ENCODE results near the gene MPL. TPM values are rescaled to one million over a fixed set of nuclear protein-coding genes. Genes with fewer than 3 reads are reported as not detected.
"Not testable (repeated sequence)": the region's sequence is repeated elsewhere in the genome, so short reads cannot be mapped to it uniquely, and the experiment has no call there.

Gene MPL
- total and polyA plus RNA-seq, 8 donors = 0.24 to 1.4 (median 1.2) TPM

DNA sequence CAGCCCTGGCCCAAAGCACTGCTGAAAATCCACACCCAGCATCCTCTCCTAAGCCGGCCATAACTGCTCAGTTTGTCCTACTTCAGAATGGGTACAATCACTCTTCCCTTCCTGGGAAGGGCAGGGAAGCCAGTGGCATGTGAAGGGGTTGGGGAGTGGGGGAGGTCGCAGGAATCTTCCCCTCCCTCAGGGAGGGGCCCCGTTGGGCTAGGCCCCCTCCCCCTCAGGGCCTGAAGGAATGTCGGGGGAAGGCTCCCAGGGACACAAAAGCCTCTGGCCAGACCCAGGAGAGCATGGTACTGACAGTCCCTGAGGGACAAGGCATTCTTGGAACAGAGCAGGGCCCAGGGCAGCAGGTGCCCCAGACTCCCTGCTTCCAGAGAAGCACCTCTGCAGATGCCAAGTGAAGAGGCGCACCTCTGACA is 29.0 kb downstream of the MPL start:
- intact Hi-C loops (cut with DNase I) = no loop called here

GRCh38 chr1:43367026-43367903 is 29.6 kb downstream of the MPL start:
- ATAC-seq = peak; percentile 83
- Histone ChIP-seq H3K27me3 (no peaks in the 10 kb centered on the region), H3K27ac (peak overlapping the region; percentile 90 to 97), H3K4me3 (peak overlapping the region; percentile 88 to 94), H3K9me3 (no peaks in the 10 kb centered on the region), H3K4me1 (peaks cover 20 to 64% of the 10 kb centered on the region in 2 donors), H3K36me3 (peaks cover 6 to 35% of the 10 kb centered on the region in 2 donors)
- intact Hi-C loops (cut with DNase I) = no loop called here
- TF ChIP-seq, protein P1, sequence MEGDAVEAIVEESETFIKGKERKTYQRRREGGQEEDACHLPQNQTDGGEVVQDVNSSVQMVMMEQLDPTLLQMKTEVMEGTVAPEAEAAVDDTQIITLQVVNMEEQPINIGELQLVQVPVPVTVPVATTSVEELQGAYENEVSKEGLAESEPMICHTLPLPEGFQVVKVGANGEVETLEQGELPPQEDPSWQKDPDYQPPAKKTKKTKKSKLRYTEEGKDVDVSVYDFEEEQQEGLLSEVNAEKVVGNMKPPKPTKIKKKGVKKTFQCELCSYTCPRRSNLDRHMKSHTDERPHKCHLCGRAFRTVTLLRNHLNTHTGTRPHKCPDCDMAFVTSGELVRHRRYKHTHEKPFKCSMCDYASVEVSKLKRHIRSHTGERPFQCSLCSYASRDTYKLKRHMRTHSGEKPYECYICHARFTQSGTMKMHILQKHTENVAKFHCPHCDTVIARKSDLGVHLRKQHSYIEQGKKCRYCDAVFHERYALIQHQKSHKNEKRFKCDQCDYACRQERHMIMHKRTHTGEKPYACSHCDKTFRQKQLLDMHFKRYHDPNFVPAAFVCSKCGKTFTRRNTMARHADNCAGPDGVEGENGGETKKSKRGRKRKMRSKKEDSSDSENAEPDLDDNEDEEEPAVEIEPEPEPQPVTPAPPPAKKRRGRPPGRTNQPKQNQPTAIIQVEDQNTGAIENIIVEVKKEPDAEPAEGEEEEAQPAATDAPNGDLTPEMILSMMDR (IDR thresholded peaks at IDR 0.05) = no peak
- DNase-seq = peak in 2 of 4 donors; percentile 25 to 88

More for the DNA sequence above, 29.0 kb downstream of the MPL start:
- ATAC-seq (peak; percentile 0), DNase-seq (no peak)
- Histone ChIP-seq H3K36me3 (peaks cover 6 to 42% of the 10 kb centered on the region in 2 donors), H3K4me1 (peaks cover 20 to 64% of the 10 kb centered on the region in 2 donors), H3K27ac (peak overlapping the region; percentile 90 to 97), H3K27me3 (no peaks in the 10 kb centered on the region), H3K4me3 (peak overlapping the region; percentile 88 to 94), H3K9me3 (no peaks in the 10 kb centered on the region)
- TF ChIP-seq, protein P1 (IDR thresholded peaks at IDR 0.05) = no peak

- intact Hi-C loops (cut with DNase I) = no loop called here
- peak; percentile 92 for ATAC-seq
Observed at GRCh38 chr1:43367904-43368645, 30.5 kb downstream of the MPL start, which contains the start of gene ELOVL1. ELOVL1 (minus strand) TSS chr1:43368011; CDS start chr1:43365609, 2,402 bp downstream.

GRCh38 chr1:43368646-43369020 is 31.0 kb downstream of the MPL start:
- TF ChIP-seq, protein P1 (IDR thresholded peaks at IDR 0.05) = no peak
- intact Hi-C loops (cut with DNase I) = no loop called here
- Histone ChIP-seq H3K27ac (peak overlapping the region; percentile 91 to 97), H3K27me3 (no peaks in the 10 kb centered on the region), H3K4me3 (peak overlapping the region; percentile 88 to 94), H3K9me3 (no peaks in the 10 kb centered on the region), H3K36me3 (peaks cover 3 to 21% of the 10 kb centered on the region in 2 donors), H3K4me1 (peaks cover 20 to 72% of the 10 kb centered on the region in 2 donors)
- no peak for ATAC-seq
- DNase-seq = no peak

More at GRCh38 chr1:43367904-43368645, 30.5 kb downstream of the MPL start, which contains the start of gene ELOVL1:
- H3K9me3 ChIP-seq = no peaks in the 10 kb centered on the region
- no peaks in the 10 kb centered on the region for H3K27me3 ChIP-seq
- TF ChIP-seq, protein P1 (IDR thresholded peaks at IDR 0.05) = no peak
- peak within 1 kb of the TSS; percentile 88 to 94 for H3K4me3 ChIP-seq
- DNase-seq = peak; percentile 87 to 99 (median 93)
- peaks cover 6 to 27% of the 10 kb centered on the region in 2 donors for H3K36me3 ChIP-seq
- H3K27ac ChIP-seq = peak within 1 kb of the TSS; percentile 91 to 97
- peaks cover 20 to 71% of the 10 kb centered on the region in 2 donors for H3K4me1 ChIP-seq

DNA sequence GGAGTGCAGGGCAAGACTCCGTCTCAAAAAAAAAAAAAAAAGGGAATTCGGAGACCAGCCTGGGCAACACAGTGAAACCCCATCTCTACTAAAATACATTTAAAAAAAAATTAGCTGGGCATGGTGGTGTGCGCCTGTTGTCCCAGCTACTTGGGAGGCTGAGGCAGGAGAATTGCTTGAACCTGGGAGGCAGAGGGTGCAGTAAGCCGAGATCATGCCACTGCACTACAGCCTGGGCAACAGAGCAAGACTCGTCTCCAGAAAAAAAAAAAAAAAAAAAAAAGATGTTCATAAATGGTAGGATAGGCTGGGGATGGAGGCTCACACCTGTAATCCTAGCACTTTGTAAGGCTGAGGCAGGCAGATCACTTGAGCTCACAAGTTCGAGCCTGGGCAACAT is 32.2 kb downstream of the MPL start:
- ATAC-seq; H3K36me3 ChIP-seq; H3K4me3 ChIP-seq; H3K9me3 ChIP-seq; intact Hi-C loops (cut with DNase I); H3K27me3 ChIP-seq; H3K27ac ChIP-seq; DNase-seq: not testable (repeated sequence)
- peaks cover 20 to 66% of the 10 kb centered on the region in 2 donors for H3K4me1 ChIP-seq

Data from left lung (tissue), 10 donors.